C4-2B (cell line): ENCODE data around the gene ACTL6A.

Experiments used
- H3K27ac ChIP-seq: fragments of 450-650 bp; 2 replicates; pipeline ENCODE4 v1.5.1; 2017
- CTCF ChIP-seq: fragments of 450-650 bp; conservative IDR thresholded peaks from 2 replicates; pipeline ENCODE4 v1.5.1; 2017; ENCODE audit warnings: mild to moderate bottlenecking
- ZFX ChIP-seq: fragments of 450-650 bp; IDR thresholded peaks from 2 replicates; pipeline ENCODE4 v1.6.1; 2017

The ACTL6A gene

DNA sequence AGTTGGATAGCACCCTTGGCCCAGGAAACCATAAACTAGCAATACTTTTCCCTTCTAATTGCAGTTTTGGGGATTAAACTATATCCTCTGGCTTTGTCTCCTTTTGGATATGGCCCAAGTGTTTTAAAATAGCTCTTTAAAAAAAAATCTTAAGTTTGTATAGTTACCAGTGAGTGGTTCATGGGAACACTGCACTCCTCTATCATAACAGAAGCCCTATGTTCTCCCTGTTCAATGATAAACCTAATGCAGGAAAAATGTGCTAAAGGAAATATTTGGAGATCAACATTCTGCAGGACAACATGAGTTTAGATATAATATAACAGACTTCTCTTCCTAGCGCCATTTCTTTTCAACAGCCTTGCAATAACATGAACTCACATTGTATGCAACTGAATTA is 28.6 kb downstream of the ACTL6A start:
- TF ChIP-seq ZFX (no peak), CTCF (no peak)
- H3K27ac ChIP-seq, result no peak overlapping the region

DNA sequence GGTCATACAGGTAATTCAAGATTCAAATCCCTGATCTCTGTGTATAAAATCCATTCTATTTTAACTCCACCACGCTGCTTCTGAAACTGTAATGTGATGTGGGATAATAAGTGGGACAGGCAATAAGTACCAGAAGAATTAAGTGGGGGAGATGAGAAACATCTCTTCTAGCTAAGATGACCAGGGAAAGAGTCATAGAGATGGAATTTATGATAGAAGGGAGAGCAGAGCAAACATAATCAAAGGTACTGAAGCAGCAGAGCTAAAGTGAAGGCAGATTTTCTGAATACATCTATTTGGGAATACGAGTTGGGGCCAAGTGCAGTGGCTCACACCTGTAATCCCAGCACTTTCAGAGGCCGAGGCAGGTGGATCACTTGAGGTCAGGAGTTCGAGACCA is 36.8 kb downstream of the ACTL6A start:
- TF ChIP-seq CTCF, result no peak
- TF ChIP-seq ZFX, result no peak
- H3K27ac ChIP-seq, result no peak overlapping the region

DNA sequence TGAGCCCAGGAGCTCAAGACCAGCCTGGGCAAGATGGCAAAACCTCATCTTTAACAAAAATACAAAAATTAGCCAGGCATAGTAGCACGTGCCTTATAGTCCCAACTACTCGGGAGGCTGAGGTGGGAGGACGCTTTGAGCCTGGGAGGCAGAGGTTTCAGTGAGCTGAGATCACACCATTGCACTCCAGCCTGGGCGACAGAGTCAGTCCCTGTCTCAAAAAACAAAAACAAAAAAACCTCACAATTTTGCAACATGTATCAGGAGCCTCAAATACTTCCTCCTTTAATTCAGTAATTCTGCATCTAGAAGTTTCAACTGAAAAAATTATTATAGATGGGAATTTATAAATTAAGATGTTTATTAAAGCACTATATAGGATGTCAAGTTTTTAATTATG is 40.6 kb downstream of the ACTL6A start:
- H3K27ac ChIP-seq, result peak overlapping the region; percentile 8; the same call in 1 of the 2 replicates
- no peak for TF ChIP-seq ZFX
- TF ChIP-seq CTCF, result no peak

- TF ChIP-seq CTCF (no peak), ZFX (no peak)
- peak overlapping the region; percentile 93 for H3K27ac ChIP-seq
These were observed 41.1 kb downstream of the ACTL6A start for GRCh38 chr3:179603831-179604230.

- peak within 1 kb of the TSS; percentile 93 for H3K27ac ChIP-seq
- TF ChIP-seq CTCF, result no peak
- peak; percentile 32; the same call in 1 of the 2 replicates for TF ChIP-seq ZFX
These were observed 41.8 kb downstream of the ACTL6A start, which contains the start of the genes MRPL47 and NDUFB5 for GRCh38 chr3:179604321-179605078. Gene MRPL47, minus strand, starts transcription at chr3:179604638. Its CDS starts 14 bp downstream, at chr3:179604624. Gene NDUFB5, plus strand, starts transcription at chr3:179604794. Its CDS starts 22 bp downstream, at chr3:179604816.

DNA sequence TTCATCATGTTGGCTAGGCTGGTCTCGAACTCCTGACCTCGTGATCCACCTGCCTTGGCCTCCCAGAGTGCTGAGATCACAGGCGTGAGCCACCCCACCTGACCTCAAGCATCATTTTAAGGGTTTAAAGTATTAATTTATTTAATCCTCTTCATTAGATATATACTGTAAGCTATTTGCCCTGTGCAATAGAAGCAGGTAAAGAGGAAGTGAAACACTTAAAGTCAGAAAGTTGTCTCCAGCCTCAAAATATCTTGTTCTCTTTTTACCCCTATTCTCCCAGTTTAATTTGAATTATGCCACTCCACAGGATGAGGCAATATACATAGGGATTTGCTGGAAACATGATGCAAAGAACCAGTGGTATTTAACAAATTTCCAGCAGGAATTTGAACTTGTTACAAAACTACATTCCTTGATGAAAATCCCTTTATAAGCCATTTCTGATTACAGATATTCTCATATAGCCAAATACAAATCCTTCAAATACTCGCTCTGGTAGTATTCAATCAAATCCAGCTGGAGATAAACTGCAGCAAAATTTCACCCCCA is 43.9 kb downstream of the ACTL6A start:
- H3K27ac ChIP-seq, result no peak overlapping the region
- TF ChIP-seq CTCF (no peak), ZFX (no peak)

GRCh38 chr3:179608931-179609720 is 46.4 kb downstream of the ACTL6A start:
- TF ChIP-seq ZFX, result no peak
- no peak for TF ChIP-seq CTCF
- no peak overlapping the region for H3K27ac ChIP-seq
